Glutamatergic neuron (in vitro differentiated cells): ENCODE data around the gene PLCL2. TPM values are rescaled to one million over a fixed set of nuclear protein-coding genes. Genes with fewer than 3 reads are reported as not detected.

Experiments used
- DNase-seq: peaks from one replicate; pipeline ENCODE4 v3.0.0; 2022
- H3K27ac Mint-ChIP-seq: one replicate; pipeline ENCODE4 v1.8.0; 2020; ENCODE audit warnings: mild to moderate bottlenecking, mixed read lengths, inconsistent platforms; ENCODE audit not compliant: unreplicated experiment
- H3K27me3 Mint-ChIP-seq: one replicate; pipeline ENCODE4 v1.8.0; 2020; ENCODE audit warnings: mild to moderate bottlenecking, moderate library complexity, mixed read lengths, inconsistent platforms; ENCODE audit not compliant: unreplicated experiment
- H3K36me3 Mint-ChIP-seq: one replicate; pipeline ENCODE4 v1.8.0; 2020; ENCODE audit warnings: mild to moderate bottlenecking, mixed read lengths, inconsistent platforms; ENCODE audit not compliant: unreplicated experiment
- H3K4me1 Mint-ChIP-seq: one replicate; pipeline ENCODE4 v1.8.0; 2020; ENCODE audit warnings: mild to moderate bottlenecking, low read depth, mixed read lengths, inconsistent platforms; ENCODE audit not compliant: unreplicated experiment
- H3K4me3 Mint-ChIP-seq: one replicate; pipeline ENCODE4 v1.8.0; 2020; ENCODE audit warnings: mild to moderate bottlenecking, mixed read lengths, inconsistent platforms; ENCODE audit not compliant: unreplicated experiment
- H3K9me3 Mint-ChIP-seq: one replicate; pipeline ENCODE4 v1.8.0; 2020; ENCODE audit warnings: mild to moderate bottlenecking, moderate library complexity, mixed read lengths, inconsistent platforms; ENCODE audit not compliant: unreplicated experiment
- CTCF ChIP-seq: fragments of 200-600 bp; sonication (generic); IDR thresholded peaks from one replicate; pipeline ENCODE4 v1.5.0; 2021; ENCODE audit not compliant: partially characterized antibody, unreplicated experiment
- total RNA-seq: library from RNA; stranded (reverse); fragmentation: NEBNext Ultra II Directional; extraction: Animal tissue kit (Norgen Biotek cat#: 25700); gene quantifications from one replicate; pipeline ENCODE4 v1.2.1, GENCODE V29; 2021; ENCODE audit not compliant: unreplicated experiment

Gene PLCL2
- total RNA-seq, 1 donor from 2014 or later, result 71.1 TPM

GRCh38 chr3:16848007-16848406, 36.7 kb upstream of the PLCL2 start:
- no peak for DNase-seq
- Mint-ChIP-seq H3K36me3 (peaks cover 5% of the 10 kb centered on the region), H3K4me3 (no peak overlapping the region), H3K4me1 (peaks cover 19% of the 10 kb centered on the region), H3K27me3 (no peaks in the 10 kb centered on the region), H3K27ac (no peak overlapping the region), H3K9me3 (peaks cover 2% of the 10 kb centered on the region)
- TF ChIP-seq CTCF, result no peak

- TF ChIP-seq CTCF, result no peak
- Mint-ChIP-seq H3K27ac (no peak overlapping the region), H3K27me3 (no peaks in the 10 kb centered on the region), H3K4me1 (peaks cover 18% of the 10 kb centered on the region), H3K36me3 (peaks cover 5% of the 10 kb centered on the region), H3K9me3 (peaks cover 2% of the 10 kb centered on the region), H3K4me3 (no peak overlapping the region)
- DNase-seq, result peak; percentile 39
Measured at GRCh38 chr3:16849229-16849628, 35.5 kb upstream of the PLCL2 start.

- Mint-ChIP-seq H3K27ac (no peak overlapping the region), H3K4me3 (no peak overlapping the region), H3K27me3 (no peaks in the 10 kb centered on the region), H3K9me3 (peaks cover 2% of the 10 kb centered on the region), H3K4me1 (peaks cover 18% of the 10 kb centered on the region), H3K36me3 (peaks cover 5% of the 10 kb centered on the region)
- no peak for TF ChIP-seq CTCF
- no peak for DNase-seq
Measured at GRCh38 chr3:16849795-16850194, 35.0 kb upstream of the PLCL2 start.

GRCh38 chr3:16855497-16855896, 29.3 kb upstream of the PLCL2 start:
- peaks cover 1% of the 10 kb centered on the region for H3K36me3 Mint-ChIP-seq
- DNase-seq, result no peak
- no peaks in the 10 kb centered on the region for H3K4me1 Mint-ChIP-seq
- no peak overlapping the region for H3K27ac Mint-ChIP-seq
- H3K9me3 Mint-ChIP-seq, result no peaks in the 10 kb centered on the region
- H3K27me3 Mint-ChIP-seq, result no peaks in the 10 kb centered on the region
- no peak overlapping the region for H3K4me3 Mint-ChIP-seq
- TF ChIP-seq CTCF, result no peak

- Mint-ChIP-seq H3K4me3 (no peak overlapping the region), H3K4me1 (no peaks in the 10 kb centered on the region), H3K9me3 (no peaks in the 10 kb centered on the region), H3K27me3 (no peaks in the 10 kb centered on the region), H3K27ac (no peak overlapping the region), H3K36me3 (no peaks in the 10 kb centered on the region)
- no peak for TF ChIP-seq CTCF
- no peak for DNase-seq
Measured at GRCh38 chr3:16860234-16860633, 24.5 kb upstream of the PLCL2 start.
